HepG2 (cell line): Measurements from ENCODE around the gene PPDPF. TPM values are rescaled to one million over a fixed set of nuclear protein-coding genes. Genes with fewer than 3 reads are reported as not detected.

Experiments
- AGO1 ChIP-seq: fragments of 200-400 bp; formaldehyde crosslinking; IDR thresholded peaks from 2 replicates; pipeline ENCODE4 v1.6.1; 2017; ENCODE audit warnings: mild to moderate bottlenecking, low read depth, low read length, moderate library complexity; ENCODE audit not compliant: poor library complexity, severe bottlenecking
- ATF4 ChIP-seq, 2 experiments: fragments of 450-650 bp in 1 of 2; sonication (generic) in 1 of 2; formaldehyde crosslinking; IDR thresholded peaks; 2 replicates each; pipeline versions ENCODE4 v1.5.0 to v1.8.0; 2020 to 2022; ENCODE audit warnings: mild to moderate bottlenecking in 1 of 2, missing genetic modification reagents in 1 of 2
- ATF5 ChIP-seq: sonication (generic); formaldehyde crosslinking; IDR thresholded peaks from 2 replicates; pipeline ENCODE4 v1.4.0; 2020; ENCODE audit warnings: mild to moderate bottlenecking, low read depth, missing genetic modification reagents
- CHCHD3 ChIP-seq: sonication (generic); formaldehyde crosslinking; IDR thresholded peaks from 2 replicates; pipeline ENCODE4 v1.8.0; 2022; ENCODE audit warnings: mild to moderate bottlenecking, missing genetic modification reagents, moderate library complexity
- DDIT3 ChIP-seq: sonication (generic); formaldehyde crosslinking; IDR thresholded peaks from 2 replicates; pipeline ENCODE4 v1.4.0; 2020; ENCODE audit warnings: mild to moderate bottlenecking, missing genetic modification reagents
- FLYWCH1 ChIP-seq: sonication (generic); formaldehyde crosslinking; IDR thresholded peaks from 2 replicates; pipeline ENCODE4 v1.8.1; 2023; ENCODE audit warnings: mild to moderate bottlenecking, missing genetic modification reagents
- FOXO1 ChIP-seq: sonication (generic); formaldehyde crosslinking; IDR thresholded peaks from 2 replicates; pipeline ENCODE4 v1.4.0; 2020; ENCODE audit warnings: missing genetic modification reagents
- HES4 ChIP-seq: sonication (generic); formaldehyde crosslinking; IDR thresholded peaks from 2 replicates; pipeline ENCODE4 v1.9.0; 2021; ENCODE audit warnings: mild to moderate bottlenecking, missing genetic modification reagents, borderline replicate concordance
- KAT8 ChIP-seq: IDR thresholded peaks from 2 replicates; pipeline ENCODE4 v1.6.1; 2016; ENCODE audit warnings: missing genetic modification reagents, missing compliant biosample characterization
- MTF1 ChIP-seq: sonication (generic); formaldehyde crosslinking; IDR thresholded peaks from 2 replicates; pipeline ENCODE4 v1.5.0; 2020; ENCODE audit warnings: missing genetic modification reagents
- MYC ChIP-seq: sonication (generic); formaldehyde crosslinking; IDR thresholded peaks from 2 replicates; pipeline ENCODE4 v1.9.0; 2021; ENCODE audit warnings: missing genetic modification reagents, borderline replicate concordance
- NFE2L1 ChIP-seq: sonication (generic); formaldehyde crosslinking; IDR thresholded peaks from 2 replicates; pipeline ENCODE4 v1.4.0; 2020; ENCODE audit warnings: missing genetic modification reagents, mild to moderate bottlenecking, borderline replicate concordance
- NFIC ChIP-seq: IDR thresholded peaks from 2 replicates; pipeline ENCODE4 v1.6.1; 2012; ENCODE audit warnings: mild to moderate bottlenecking, low read length, inconsistent platforms
- NPAS2 ChIP-seq: sonication (generic); formaldehyde crosslinking; IDR thresholded peaks from 2 replicates; pipeline ENCODE4 v1.8.0; 2022; ENCODE audit warnings: mild to moderate bottlenecking, missing genetic modification reagents, borderline replicate concordance
- NR1H2 ChIP-seq: sonication (generic); formaldehyde crosslinking; IDR thresholded peaks from 2 replicates; pipeline ENCODE4 v1.8.1; 2022; ENCODE audit warnings: low read depth, missing genetic modification reagents, borderline replicate concordance
- POLR2G ChIP-seq: fragments of 200-400 bp; formaldehyde crosslinking; IDR thresholded peaks from 2 replicates; pipeline ENCODE4 v1.6.1; 2018; ENCODE audit warnings: mild to moderate bottlenecking, low read depth, low read length, moderate library complexity
- REPIN1 ChIP-seq: sonication (generic); formaldehyde crosslinking; IDR thresholded peaks from 2 replicates; pipeline ENCODE4 v1.8.0; 2022; ENCODE audit warnings: missing genetic modification reagents, low read depth, mild to moderate bottlenecking, borderline replicate concordance
- SOX6 ChIP-seq, 2 experiments: fragments of 450-650 bp in 1 of 2; sonication (generic) in 1 of 2; formaldehyde crosslinking in 1 of 2; IDR thresholded peaks; 2 replicates each; pipeline versions ENCODE4 v1.4.0 to v1.6.1; 2017 to 2020; ENCODE audit warnings: antibody characterized with exemption in 1 of 2, mild to moderate bottlenecking in 1 of 2, missing genetic modification reagents in 1 of 2
- ZBTB14 ChIP-seq: sonication (generic); formaldehyde crosslinking; IDR thresholded peaks from 2 replicates; pipeline ENCODE4 v1.4.0; 2020; ENCODE audit warnings: missing genetic modification reagents
- ZBTB37 ChIP-seq: sonication (generic); formaldehyde crosslinking; IDR thresholded peaks from 2 replicates; pipeline ENCODE4 v1.4.0; 2020; ENCODE audit warnings: mild to moderate bottlenecking, missing genetic modification reagents
- ZNF234 ChIP-seq: sonication (generic); formaldehyde crosslinking; conservative IDR thresholded peaks from 2 replicates; pipeline ENCODE4 v1.5.1; 2020; ENCODE audit warnings: mild to moderate bottlenecking, missing genetic modification reagents
- ZNF296 ChIP-seq: sonication (generic); formaldehyde crosslinking; conservative IDR thresholded peaks from 2 replicates; pipeline ENCODE4 v1.5.0; 2020; ENCODE audit warnings: mild to moderate bottlenecking, missing genetic modification reagents
- ZNF34 ChIP-seq: sonication (generic); formaldehyde crosslinking; IDR thresholded peaks from 2 replicates; pipeline ENCODE4 v1.4.0; 2020; ENCODE audit warnings: mild to moderate bottlenecking, missing genetic modification reagents, borderline replicate concordance
- ZSCAN20 ChIP-seq: sonication (generic); formaldehyde crosslinking; IDR thresholded peaks from 2 replicates; pipeline ENCODE4 v1.4.0; 2020; ENCODE audit warnings: missing genetic modification reagents, mild to moderate bottlenecking, borderline replicate concordance
- polyA plus RNA-seq, 8 experiments: library from polyadenylated mRNA; depleted of rRNA in 3 of 8; stranded (reverse) in 7 of 8; unstranded in 1 of 8; fragments of >200 nt; fragmentation: Illumina TruSeq in 4 of 8; extraction: Trizol in 4 of 8; gene quantifications; 2 replicates each; pipeline versions ENCODE4 v1.2.1 to v1.2.3, GENCODE V29; 2011 to 2016; ENCODE audit warnings: low read depth in 4 of 8, missing spikeins in 1 of 8, mixed read lengths in 1 of 8; ENCODE audit not compliant: insufficient read depth in 1 of 8
- total RNA-seq, 5 experiments: library from RNA; depleted of rRNA; stranded (reverse); fragments of >200 nt; fragmentation: Illumina TruSeq; extraction: Trizol; gene quantifications; 2 replicates each; pipeline ENCODE4 v1.2.3, GENCODE V29; 2016; ENCODE audit warnings: low read depth in 1 of 5

PPDPF gene
- total and polyA plus RNA-seq, 2 of the 13 experiments (the other 11 are each of a cell fraction or from before 2014, with no cell fraction given) = 1.8 to 7.0 TPM

GRCh38 chr20:63556873-63557478 lies 36.4 kb downstream of the PPDPF start (continued):
- no peak for TF ChIP-seq ZBTB14 (CRISPR knock-in tag)
- TF ChIP-seq NFIC = no peak
- peak; percentile 40 for TF ChIP-seq AGO1
- no peak for TF ChIP-seq HES4 (CRISPR knock-in tag)
- 0 out of 2 replicates have a peak, but pooled peaks have one; percentile 35 for TF ChIP-seq NR1H2 (CRISPR knock-in tag)
- 0 out of 2 replicates have a peak, but pooled peaks have one; percentile 2 for TF ChIP-seq MYC (CRISPR knock-in tag)
- TF ChIP-seq ZNF234 (CRISPR knock-in tag) = no peak
- 0 out of 2 replicates have a peak, but pooled peaks have one; percentile 45 for TF ChIP-seq NFE2L1 (CRISPR knock-in tag)
- TF ChIP-seq ZNF296 (CRISPR knock-in tag) = peak; percentile 81; the same call in 1 of the 2 replicates
- no peak for TF ChIP-seq MTF1 (CRISPR knock-in tag)
- TF ChIP-seq ZSCAN20 (CRISPR knock-in tag) = no peak
- TF ChIP-seq KAT8 (CRISPR knock-in tag) = no peak
- 0 out of 2 replicates have a peak, but pooled peaks have one; percentile 7 for TF ChIP-seq ZBTB37 (CRISPR knock-in tag)
- 0 out of 2 replicates have a peak, but pooled peaks have one; percentile 39 for TF ChIP-seq REPIN1
- 0 out of 2 replicates have a peak, but pooled peaks have one; percentile 1 for TF ChIP-seq ZNF34
- TF ChIP-seq NPAS2 (CRISPR knock-in tag) = no peak
- TF ChIP-seq FOXO1 (CRISPR knock-in tag) = no peak
- TF ChIP-seq ATF4 (CRISPR knock-in tag; IDR thresholded peaks at IDR 0.05) = no peak
- TF ChIP-seq CHCHD3 (CRISPR knock-in tag) = no peak
- TF ChIP-seq FLYWCH1 (CRISPR knock-in tag) = no peak
- 0 out of 2 replicates have a peak, but pooled peaks have one; percentile 12 for TF ChIP-seq POLR2G
- no peak for TF ChIP-seq DDIT3
- TF ChIP-seq ATF5 (CRISPR knock-in tag) = no peak
- no peak for TF ChIP-seq SOX6 (IDR thresholded peaks at IDR 0.05)
- 0 out of 2 replicates have a peak, but pooled peaks have one; percentile 7 for TF ChIP-seq SOX6 (CRISPR knock-in tag; IDR thresholded peaks at IDR 0.05)
